A549 treated with DMSO at 1 μM for 4 hours (cell line): ENCODE results near the gene GPR135. TPM values are rescaled to one million over a fixed set of nuclear protein-coding genes. Genes with fewer than 3 reads are reported as not detected.

Experiments
- total RNA-seq: library from RNA; stranded (reverse); fragments of 200-300 nt; extraction: Qiagen RNA extraction; gene quantifications from 5 replicates; pipeline ENCODE4 v1.2.3, GENCODE V29; 2022; ENCODE audit warnings: low read depth

GPR135 gene, protein sequence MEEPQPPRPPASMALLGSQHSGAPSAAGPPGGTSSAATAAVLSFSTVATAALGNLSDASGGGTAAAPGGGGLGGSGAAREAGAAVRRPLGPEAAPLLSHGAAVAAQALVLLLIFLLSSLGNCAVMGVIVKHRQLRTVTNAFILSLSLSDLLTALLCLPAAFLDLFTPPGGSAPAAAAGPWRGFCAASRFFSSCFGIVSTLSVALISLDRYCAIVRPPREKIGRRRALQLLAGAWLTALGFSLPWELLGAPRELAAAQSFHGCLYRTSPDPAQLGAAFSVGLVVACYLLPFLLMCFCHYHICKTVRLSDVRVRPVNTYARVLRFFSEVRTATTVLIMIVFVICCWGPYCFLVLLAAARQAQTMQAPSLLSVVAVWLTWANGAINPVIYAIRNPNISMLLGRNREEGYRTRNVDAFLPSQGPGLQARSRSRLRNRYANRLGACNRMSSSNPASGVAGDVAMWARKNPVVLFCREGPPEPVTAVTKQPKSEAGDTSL
- 0.80 to 1.5 TPM (median 1.4 TPM) in 5 replicates for total RNA-seq

DNA sequence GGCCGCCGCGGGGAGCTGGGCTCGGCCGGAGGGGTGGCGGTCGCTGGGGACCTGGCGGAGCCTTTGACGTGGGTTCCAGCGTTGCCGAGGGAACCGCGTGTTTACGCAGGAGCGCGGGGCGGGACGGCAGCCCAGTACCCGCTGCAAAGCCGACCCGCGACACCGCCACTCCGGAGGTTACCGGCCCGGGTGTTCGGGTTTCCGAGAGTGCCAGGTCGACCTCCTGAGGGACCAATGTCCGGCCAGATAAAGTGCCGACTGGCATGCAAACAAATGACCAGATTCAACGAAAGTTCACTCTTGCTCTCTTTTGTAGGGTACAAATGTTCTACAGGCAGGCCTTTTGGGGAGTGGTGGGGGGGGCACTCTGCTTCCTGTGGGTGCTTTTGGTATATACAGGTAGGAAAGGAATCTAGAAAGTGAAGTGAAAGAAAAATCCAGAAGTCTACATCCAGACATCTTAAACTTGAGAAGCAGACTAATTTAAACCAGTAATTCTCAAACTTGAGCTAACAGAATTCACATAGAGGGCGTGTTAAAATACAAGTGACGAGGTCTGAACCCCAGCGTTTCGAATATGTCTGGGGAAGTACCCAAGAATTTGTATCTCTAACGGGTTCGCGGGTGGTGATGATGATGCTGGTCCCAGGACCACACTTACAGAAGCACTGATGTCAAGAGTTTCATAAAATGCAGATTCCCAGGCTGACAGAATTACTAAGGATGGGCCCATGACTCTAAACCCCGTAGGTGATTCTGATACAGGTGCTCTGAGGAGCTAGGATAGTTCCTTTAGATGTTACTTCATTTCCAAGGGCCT, at the start of gene GPR135:
TSS of gene GPR135 (minus strand) at position 65 of the 820 bp plus-strand sequence. CDS start 154 bp downstream, outside the sequence.

DNA sequence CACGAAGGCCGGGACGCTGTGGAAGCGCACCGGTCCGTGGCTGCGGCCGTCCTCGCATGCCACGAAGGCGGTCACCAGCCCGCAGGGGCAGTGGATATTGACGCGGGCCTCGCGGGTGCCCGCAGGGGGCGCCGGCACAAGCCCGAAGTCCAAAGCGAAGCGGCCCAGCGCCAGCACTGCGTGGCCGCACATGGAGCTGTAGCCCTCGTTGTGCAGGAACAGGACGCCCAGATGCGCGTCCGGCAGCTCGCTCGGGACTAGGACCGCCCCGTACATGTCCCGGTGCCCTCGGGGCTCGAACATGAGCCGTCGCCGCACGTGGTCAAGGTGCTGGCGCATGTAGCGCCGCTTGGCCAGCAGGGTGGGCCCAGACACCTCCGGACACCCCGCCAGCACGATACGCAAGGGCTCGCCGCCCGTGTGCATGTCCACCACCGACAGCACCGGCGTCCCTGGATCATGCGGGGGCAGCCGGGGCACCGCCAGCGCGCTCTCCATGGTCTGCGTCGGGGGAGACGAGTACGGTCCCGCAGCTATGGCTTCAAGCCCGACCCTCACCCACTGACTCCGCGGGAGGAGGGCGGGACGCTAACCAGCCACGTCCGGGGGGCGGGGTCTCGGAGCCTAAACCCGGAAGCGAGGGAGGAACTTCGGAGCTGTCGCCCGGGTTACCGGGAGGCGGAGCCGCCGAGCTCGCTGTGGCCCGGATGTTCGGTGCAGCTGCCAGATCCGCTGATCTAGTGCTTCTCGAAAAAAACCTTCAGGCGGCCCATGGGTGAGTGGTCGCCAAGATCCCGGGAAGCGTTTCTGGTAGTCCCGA, 18.8 kb upstream of the GPR135 start, which contains the start of the genes JKAMP and L3HYPDH:
TSS of gene JKAMP (plus strand) at position 699 of the 820 bp plus-strand sequence. CDS start at position 772, 73 bp downstream.
TSS of gene L3HYPDH (minus strand) at position 590 of the 820 bp plus-strand sequence. CDS start at position 498, 92 bp downstream.

Other genes with a start within 250 kb of the GPR135 start
- 38.5 to 50.7 TPM (median 50.0 TPM) in 5 replicates for gene L3HYPDH, start 19.0 kb upstream of the GPR135 start, total RNA-seq
- 78.8 to 99.2 TPM (median 86.4 TPM) in 5 replicates for gene JKAMP, start 19.1 kb upstream of the GPR135 start, total RNA-seq
- not detected in 5 replicates for gene CCDC175, start 111.4 kb upstream of the GPR135 start, total RNA-seq